Activated CD4-positive, alpha-beta T cell treated with anti-CD3 and anti-CD28 coated beads, Interleukin-2, Interleukin-6, amounts not matched to agents 100 ng/mL and 50 ng/mL, durations not matched to agents 16 hours and 8 hours (primary cell): ENCODE results near the gene SLC30A5.

Experiments used
- DNase-seq: peaks from one replicate; pipeline ENCODE4 v3.0.0-alpha.2; 2020

The SLC30A5 gene

GRCh38 chr5:69167929-69168328 lies 74.1 kb downstream of the SLC30A5 start:
- no peak for DNase-seq

GRCh38 chr5:69170495-69170894 lies 76.7 kb downstream of the SLC30A5 start:
- no peak for DNase-seq

- DNase-seq = no peak
Observed at GRCh38 chr5:69170969-69171368, 77.2 kb downstream of the SLC30A5 start.
